Measurements from ENCODE around the gene CCDC61. TPM values are rescaled to one million over a fixed set of nuclear protein-coding genes. Genes with fewer than 3 reads are reported as not detected.

Gene CCDC61
- total and polyA plus RNA-seq, 5 donors from 2014 or later, result 7.1 to 12.6 (median 8.9) TPM

DNA sequence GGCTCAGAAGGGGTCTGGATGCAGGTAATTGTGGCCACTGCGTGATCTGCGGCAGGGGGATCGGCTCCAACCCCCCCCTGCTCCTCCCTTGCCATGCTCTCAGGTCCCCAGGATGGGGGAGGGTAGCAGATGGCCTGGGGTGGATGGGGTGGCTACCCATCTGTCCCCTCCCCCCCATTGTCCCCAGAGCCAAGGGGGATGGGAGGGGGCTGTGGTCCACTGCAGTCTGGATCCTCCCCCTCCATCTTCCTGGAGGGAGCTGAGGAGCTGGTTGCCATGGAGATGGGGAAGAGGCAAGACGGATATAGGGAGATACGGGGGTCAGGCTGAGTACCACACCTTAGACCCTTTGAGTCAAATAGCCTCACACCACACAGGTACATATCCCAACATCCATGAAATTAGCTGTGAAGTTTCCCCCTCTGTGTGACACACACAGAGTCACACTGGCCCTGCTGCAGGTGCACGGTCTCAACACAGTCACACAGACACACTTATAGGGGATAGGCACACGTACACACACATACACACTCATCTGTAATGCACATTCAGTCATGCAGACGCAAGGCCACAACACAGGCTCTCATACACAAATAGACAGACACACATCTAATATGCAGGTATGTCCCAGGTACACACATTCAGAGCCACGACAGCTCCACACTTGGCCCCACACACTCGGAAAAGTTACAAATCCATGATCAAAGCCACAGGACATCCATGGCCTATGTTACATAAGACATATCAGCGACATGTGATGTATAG lies 19.8 kb upstream of the CCDC61 start:
- Mint-ChIP-seq H3K4me1 (peaks cover 0 to 20% (median 12%) of the 10 kb centered on the region in 4 donors), H3K27ac (no peak overlapping the region), H3K27me3 (peaks cover 56% of the 10 kb centered on the region), H3K9me3 (peaks cover 0 to 2% (median 0%) of the 10 kb centered on the region in 7 donors), H3K4me3 (peak overlapping the region in 1 of 4 donors; percentile 46), H3K36me3 (no peaks in the 10 kb centered on the region)
- Histone ChIP-seq H3K27me3 (ENCODE audit: control insufficient read depth, insufficient read depth, low read length) (peaks cover 26% of the 10 kb centered on the region), H3K36me3 (ENCODE audit: control insufficient read depth, insufficient read depth, low read length) (no peaks in the 10 kb centered on the region), H3K4me3 (ENCODE audit: low read depth, low read length) (no peak overlapping the region), H3K9me3 (ENCODE audit: control insufficient read depth in 2 of 2, low read length in 2 of 2) (no peaks in the 10 kb centered on the region), H3K27ac (ENCODE audit: insufficient read depth, low read length, poor library complexity, severe bottlenecking) (no peak overlapping the region), H3K4me1 (ENCODE audit: control insufficient read depth, insufficient read depth, low read length, poor library complexity, severe bottlenecking) (peaks cover 18% of the 10 kb centered on the region)
- ATAC-seq (ENCODE audit: low read depth in 2 of 2) (no peak), DNase-seq (no peak)

DNA sequence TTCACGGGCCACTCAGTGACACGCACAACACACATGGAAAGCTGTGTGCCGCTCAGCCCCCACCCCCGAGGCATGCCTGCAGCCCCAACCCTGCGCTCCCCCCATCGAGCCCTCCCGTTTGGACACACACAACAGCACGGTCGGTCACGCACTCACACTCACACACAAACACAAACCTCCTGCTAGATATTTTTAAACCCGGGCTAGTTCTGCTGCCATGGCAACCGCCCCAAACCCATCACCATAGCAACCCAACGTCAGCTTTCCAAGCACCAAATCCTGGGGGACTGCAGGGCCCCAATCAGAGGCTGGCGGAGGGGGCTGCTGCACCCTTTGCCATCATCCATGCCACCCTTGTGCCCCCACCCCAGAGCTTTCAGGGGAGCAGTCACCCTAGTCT lies 19.1 kb upstream of the CCDC61 start:
- Mint-ChIP-seq H3K27ac (no peak overlapping the region), H3K4me1 (peaks cover 0 to 18% (median 12%) of the 10 kb centered on the region in 4 donors), H3K4me3 (peak overlapping the region in 1 of 4 donors; percentile 46), H3K36me3 (no peaks in the 10 kb centered on the region), H3K27me3 (peaks cover 49% of the 10 kb centered on the region), H3K9me3 (peaks cover 0 to 2% (median 0%) of the 10 kb centered on the region in 7 donors)
- no peak overlapping the region for H3K27ac ChIP-seq (ENCODE audit: insufficient read depth, low read length, poor library complexity, severe bottlenecking)
- no peaks in the 10 kb centered on the region for H3K9me3 ChIP-seq (ENCODE audit: control insufficient read depth in 2 of 2, low read length in 2 of 2)
- no peaks in the 10 kb centered on the region for H3K36me3 ChIP-seq (ENCODE audit: control insufficient read depth, insufficient read depth, low read length)
- peaks cover 22% of the 10 kb centered on the region for H3K27me3 ChIP-seq (ENCODE audit: control insufficient read depth, insufficient read depth, low read length)
- DNase-seq, result no peak
- H3K4me1 ChIP-seq (ENCODE audit: control insufficient read depth, insufficient read depth, low read length, poor library complexity, severe bottlenecking), result peaks cover 17% of the 10 kb centered on the region
- no peak for ATAC-seq (ENCODE audit: low read depth in 2 of 2)
- no peak overlapping the region for H3K4me3 ChIP-seq (ENCODE audit: low read depth, low read length)

DNA sequence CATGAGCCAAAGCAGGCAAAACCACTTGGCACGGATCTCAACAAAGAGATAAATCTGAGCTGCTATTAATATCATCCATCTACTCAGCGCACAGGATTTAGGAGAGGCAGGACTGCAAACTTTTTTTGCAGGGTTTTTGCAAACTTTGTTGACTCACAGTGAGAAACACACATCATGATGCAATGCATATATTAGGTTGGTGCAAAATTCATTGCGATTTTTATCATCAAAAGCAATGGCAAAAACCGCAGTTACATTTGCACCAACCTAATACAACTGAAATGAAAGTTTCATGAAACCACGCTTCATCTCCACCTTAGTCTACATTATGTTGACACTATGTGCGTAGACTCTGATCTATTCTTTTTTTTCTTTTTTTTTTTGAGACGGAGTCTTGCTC lies 17.1 kb upstream of the CCDC61 start:
- H3K9me3 Mint-ChIP-seq, result peaks cover 0 to 2% (median 0%) of the 10 kb centered on the region in 7 donors
- H3K27ac Mint-ChIP-seq, result no peak overlapping the region
- Histone ChIP-seq H3K4me3 (ENCODE audit: low read depth, low read length) (no peak overlapping the region), H3K27ac (ENCODE audit: insufficient read depth, low read length, poor library complexity, severe bottlenecking) (no peak overlapping the region), H3K9me3 (ENCODE audit: control insufficient read depth in 2 of 2, low read length in 2 of 2) (no peaks in the 10 kb centered on the region), H3K4me1 (ENCODE audit: control insufficient read depth, insufficient read depth, low read length, poor library complexity, severe bottlenecking) (peaks cover 4% of the 10 kb centered on the region), H3K27me3 (ENCODE audit: control insufficient read depth, insufficient read depth, low read length) (peaks cover 13% of the 10 kb centered on the region), H3K36me3 (ENCODE audit: control insufficient read depth, insufficient read depth, low read length) (no peaks in the 10 kb centered on the region)
- H3K4me1 Mint-ChIP-seq, result peaks cover 0 to 2% (median under 1%) of the 10 kb centered on the region in 4 donors
- DNase-seq (no peak), ATAC-seq (ENCODE audit: low read depth in 2 of 2) (no peak)
- H3K4me3 Mint-ChIP-seq, result no peak overlapping the region
- no peaks in the 10 kb centered on the region for H3K36me3 Mint-ChIP-seq
- H3K27me3 Mint-ChIP-seq, result peaks cover 34% of the 10 kb centered on the region

DNA sequence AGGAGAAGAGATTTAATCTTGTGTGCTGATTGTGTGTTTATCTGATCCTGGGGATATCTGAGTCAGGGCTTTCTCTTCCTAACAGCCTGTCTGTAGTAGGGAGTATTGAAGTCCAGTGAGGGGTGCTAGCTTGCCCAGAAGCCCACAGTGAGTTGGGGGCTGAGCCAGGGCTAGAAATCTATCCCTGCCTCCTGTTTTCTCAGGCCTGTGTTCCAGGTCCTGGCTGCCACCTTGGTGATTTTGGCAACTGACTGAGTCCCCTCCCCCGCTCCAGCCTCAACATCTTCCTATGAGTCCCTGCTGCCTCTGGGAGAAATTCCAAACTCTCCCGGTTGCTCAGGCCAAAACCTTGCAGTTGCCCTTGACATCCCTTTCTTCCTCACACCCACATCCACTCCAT lies 13.9 kb upstream of the CCDC61 start:
- Mint-ChIP-seq H3K4me1 (no peaks in the 10 kb centered on the region), H3K27me3 (peaks cover 18% of the 10 kb centered on the region), H3K4me3 (peak overlapping the region in 1 of 4 donors; percentile 35)

DNA sequence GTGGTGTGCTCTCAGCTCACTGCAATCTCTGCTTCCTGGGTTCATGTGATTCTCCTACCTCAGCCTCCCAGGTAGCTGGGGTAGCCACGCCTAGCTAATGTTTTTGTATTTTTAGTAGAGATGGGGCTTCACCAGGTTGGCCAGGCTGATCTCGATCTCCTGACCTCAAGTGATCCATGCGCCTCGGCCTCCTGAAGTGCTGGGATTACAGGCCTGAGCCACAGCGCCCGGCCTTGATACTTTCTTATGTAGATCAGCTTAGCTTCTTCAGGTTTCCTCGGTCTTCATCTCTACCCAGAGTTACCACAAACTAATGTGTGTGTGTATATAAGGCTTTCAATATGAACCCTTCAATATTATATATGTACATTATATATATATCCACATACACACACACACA lies 9.9 kb upstream of the CCDC61 start:
- Histone ChIP-seq H3K36me3 (ENCODE audit: control insufficient read depth, insufficient read depth, low read length) (no peaks in the 10 kb centered on the region), H3K9me3 (ENCODE audit: control insufficient read depth in 2 of 2, low read length in 2 of 2) (peaks cover 0 to 3% of the 10 kb centered on the region in 2 experiments), H3K27me3 (ENCODE audit: control insufficient read depth, insufficient read depth, low read length) (peaks cover 3% of the 10 kb centered on the region), H3K27ac (ENCODE audit: insufficient read depth, low read length, poor library complexity, severe bottlenecking) (no peak overlapping the region), H3K4me1 (ENCODE audit: control insufficient read depth, insufficient read depth, low read length, poor library complexity, severe bottlenecking) (no peaks in the 10 kb centered on the region), H3K4me3 (ENCODE audit: low read depth, low read length) (no peak overlapping the region)
- no peak for ATAC-seq (ENCODE audit: low read depth in 2 of 2)
- no peak overlapping the region for H3K4me3 Mint-ChIP-seq
- no peak overlapping the region for H3K27ac Mint-ChIP-seq
- no peak for DNase-seq
- no peaks in the 10 kb centered on the region for H3K4me1 Mint-ChIP-seq
- peaks cover 23% of the 10 kb centered on the region for H3K27me3 Mint-ChIP-seq
- no peaks in the 10 kb centered on the region for H3K9me3 Mint-ChIP-seq
- H3K36me3 Mint-ChIP-seq, result no peaks in the 10 kb centered on the region

More for the DNA sequence above, 13.9 kb upstream of the CCDC61 start:
- Histone ChIP-seq H3K27me3 (ENCODE audit: control insufficient read depth, insufficient read depth, low read length) (peaks cover 2% of the 10 kb centered on the region), H3K27ac (ENCODE audit: insufficient read depth, low read length, poor library complexity, severe bottlenecking) (no peak overlapping the region), H3K4me3 (ENCODE audit: low read depth, low read length) (no peak overlapping the region), H3K9me3 (ENCODE audit: control insufficient read depth in 2 of 2, low read length in 2 of 2) (peaks cover 0 to 3% of the 10 kb centered on the region in 2 experiments), H3K4me1 (ENCODE audit: control insufficient read depth, insufficient read depth, low read length, poor library complexity, severe bottlenecking) (no peaks in the 10 kb centered on the region), H3K36me3 (ENCODE audit: control insufficient read depth, insufficient read depth, low read length) (no peaks in the 10 kb centered on the region)
- DNase-seq (no peak), ATAC-seq (ENCODE audit: low read depth in 2 of 2) (no peak)
- no peak overlapping the region for H3K27ac Mint-ChIP-seq
- H3K36me3 Mint-ChIP-seq, result no peaks in the 10 kb centered on the region
- H3K9me3 Mint-ChIP-seq, result no peaks in the 10 kb centered on the region

- Mint-ChIP-seq H3K9me3 (no peaks in the 10 kb centered on the region), H3K27ac (no peak overlapping the region), H3K36me3 (no peaks in the 10 kb centered on the region), H3K4me1 (no peaks in the 10 kb centered on the region), H3K4me3 (no peak overlapping the region), H3K27me3 (peaks cover 17% of the 10 kb centered on the region)
- ATAC-seq (ENCODE audit: low read depth in 2 of 2) (no peak), DNase-seq (no peak)
- Histone ChIP-seq H3K4me3 (ENCODE audit: low read depth, low read length) (no peak overlapping the region), H3K27me3 (ENCODE audit: control insufficient read depth, insufficient read depth, low read length) (peaks cover 1% of the 10 kb centered on the region), H3K27ac (ENCODE audit: insufficient read depth, low read length, poor library complexity, severe bottlenecking) (no peak overlapping the region), H3K36me3 (ENCODE audit: control insufficient read depth, insufficient read depth, low read length) (no peaks in the 10 kb centered on the region), H3K9me3 (ENCODE audit: control insufficient read depth in 2 of 2, low read length in 2 of 2) (no peaks in the 10 kb centered on the region), H3K4me1 (ENCODE audit: control insufficient read depth, insufficient read depth, low read length, poor library complexity, severe bottlenecking) (peaks cover 7% of the 10 kb centered on the region)
Measured at GRCh38 chr19:45990113-45990728, 5.0 kb upstream of the CCDC61 start.

- Histone ChIP-seq H3K27ac (ENCODE audit: insufficient read depth, low read length, poor library complexity, severe bottlenecking) (peak overlapping the region; percentile 79), H3K27me3 (ENCODE audit: control insufficient read depth, insufficient read depth, low read length) (no peaks in the 10 kb centered on the region), H3K36me3 (ENCODE audit: control insufficient read depth, insufficient read depth, low read length) (no peaks in the 10 kb centered on the region), H3K4me1 (ENCODE audit: control insufficient read depth, insufficient read depth, low read length, poor library complexity, severe bottlenecking) (peaks cover 17% of the 10 kb centered on the region), H3K9me3 (ENCODE audit: control insufficient read depth in 2 of 2, low read length in 2 of 2) (no peaks in the 10 kb centered on the region), H3K4me3 (ENCODE audit: low read depth, low read length) (peak overlapping the region; percentile 84)
- ATAC-seq (ENCODE audit: low read depth in 2 of 2) (no peak), DNase-seq (no peak)
- Mint-ChIP-seq H3K4me3 (no peak overlapping the region), H3K27me3 (peaks cover 4% of the 10 kb centered on the region), H3K9me3 (no peaks in the 10 kb centered on the region), H3K27ac (no peak overlapping the region), H3K4me1 (peaks cover 0 to 16% (median 13%) of the 10 kb centered on the region in 4 donors), H3K36me3 (peaks cover 7% of the 10 kb centered on the region)
Measured at GRCh38 chr19:45994456-45994997, 740 bp upstream of the CCDC61 start.

Measured in CD4-positive, CD25-positive, alpha-beta regulatory T cell (primary cell).